HG03097 (cell line): ENCODE measurements around the gene BRINP1.

Experiments
- ATAC-seq: cut with Tn5 transposase; IDR thresholded peaks from one replicate; pipeline ENCODE4 v1.9.1; 2021; ENCODE audit not compliant: unreplicated experiment, low FRiP score

Gene BRINP1

GRCh38 chr9:119343059-119343990, 25.9 kb downstream of the BRINP1 start:
- ATAC-seq: no peak

- no peak for ATAC-seq
Observed at GRCh38 chr9:119339056-119339455, 30.2 kb downstream of the BRINP1 start.

- ATAC-seq: no peak
Observed at GRCh38 chr9:119337573-119337972, 31.7 kb downstream of the BRINP1 start.

- ATAC-seq: no peak
Observed at GRCh38 chr9:119334745-119335144, 34.5 kb downstream of the BRINP1 start.

- no peak for ATAC-seq
Observed at GRCh38 chr9:119333507-119334229, 35.6 kb downstream of the BRINP1 start.

GRCh38 chr9:119332522-119332921, 36.7 kb downstream of the BRINP1 start:
- no peak for ATAC-seq

GRCh38 chr9:119322184-119322583, 47.1 kb downstream of the BRINP1 start:
- no peak for ATAC-seq

GRCh38 chr9:119318371-119318770, 50.9 kb downstream of the BRINP1 start:
- ATAC-seq: no peak

GRCh38 chr9:119313846-119314245, 55.4 kb downstream of the BRINP1 start:
- no peak for ATAC-seq

- ATAC-seq: no peak
Observed at GRCh38 chr9:119310741-119311140, 58.5 kb downstream of the BRINP1 start.

GRCh38 chr9:119307471-119307870, 61.8 kb downstream of the BRINP1 start:
- no peak for ATAC-seq

- ATAC-seq: no peak
Observed at GRCh38 chr9:119304555-119304954, 64.7 kb downstream of the BRINP1 start.

- no peak for ATAC-seq
Observed at GRCh38 chr9:119302988-119303698, 66.1 kb downstream of the BRINP1 start.

- ATAC-seq: peak; percentile 70
Observed at GRCh38 chr9:119298076-119298853, 71.0 kb downstream of the BRINP1 start.

GRCh38 chr9:119291554-119291953, 77.7 kb downstream of the BRINP1 start:
- no peak for ATAC-seq

- ATAC-seq: peak; percentile 68
Observed at GRCh38 chr9:119289740-119290433, 79.3 kb downstream of the BRINP1 start.

- ATAC-seq: no peak
Observed at GRCh38 chr9:119284587-119285337, 84.5 kb downstream of the BRINP1 start.

GRCh38 chr9:119284118-119284517, 85.1 kb downstream of the BRINP1 start:
- no peak for ATAC-seq
